GM12892 (cell line): Measurements from ENCODE around the gene SCG5.

Source experiments
- POLR2A ChIP-seq: IDR thresholded peaks from 2 replicates; pipeline ENCODE4 v1.6.1; 2011; ENCODE audit warnings: low read depth, low read length, control low read depth
- POLR2AphosphoS5 ChIP-seq: IDR thresholded peaks from 2 replicates; pipeline ENCODE4 v1.6.1; 2011; ENCODE audit warnings: low read depth, low read length, control low read depth
- TAF1 ChIP-seq: IDR thresholded peaks from 2 replicates; pipeline ENCODE4 v1.6.1; 2011; ENCODE audit warnings: low read depth, mild to moderate bottlenecking, control low read depth, low read length, borderline replicate concordance

DNA sequence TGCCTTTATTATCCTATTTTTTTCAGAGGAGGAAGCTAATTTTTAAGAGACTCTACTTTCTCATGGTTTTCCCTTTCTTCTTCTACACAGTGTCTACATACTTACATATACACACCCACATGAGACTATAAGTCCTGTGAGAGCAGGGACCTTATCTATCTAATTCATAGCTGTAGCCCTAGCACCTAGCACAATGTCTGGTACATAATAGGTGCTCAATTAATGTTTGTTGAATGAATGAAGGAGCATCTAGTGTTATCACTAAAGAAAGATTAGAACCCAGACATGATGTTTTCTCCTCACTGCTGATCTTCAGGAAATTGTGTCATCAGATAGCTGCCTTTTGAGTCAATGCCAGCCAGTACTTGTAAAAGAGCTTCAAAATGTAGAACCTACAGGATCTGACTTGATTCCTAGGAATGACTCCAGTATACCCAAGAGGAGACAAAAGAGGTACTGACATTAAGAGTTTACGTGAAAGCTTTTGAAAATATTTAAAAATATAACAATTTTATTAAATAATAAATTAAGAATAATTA, 2.5 kb downstream of the SCG5 start:
- no peak for TF ChIP-seq POLR2AphosphoS5
- no peak for TF ChIP-seq TAF1
- no peak for TF ChIP-seq POLR2A
